Measurements from ENCODE around the gene RHBDD2.

- TF ChIP-seq EZH2phosphoT487 (IDR thresholded peaks at IDR 0.05; ENCODE audit: borderline replicate concordance, low read depth, low read length) = no peak
- TF ChIP-seq, protein P1, sequence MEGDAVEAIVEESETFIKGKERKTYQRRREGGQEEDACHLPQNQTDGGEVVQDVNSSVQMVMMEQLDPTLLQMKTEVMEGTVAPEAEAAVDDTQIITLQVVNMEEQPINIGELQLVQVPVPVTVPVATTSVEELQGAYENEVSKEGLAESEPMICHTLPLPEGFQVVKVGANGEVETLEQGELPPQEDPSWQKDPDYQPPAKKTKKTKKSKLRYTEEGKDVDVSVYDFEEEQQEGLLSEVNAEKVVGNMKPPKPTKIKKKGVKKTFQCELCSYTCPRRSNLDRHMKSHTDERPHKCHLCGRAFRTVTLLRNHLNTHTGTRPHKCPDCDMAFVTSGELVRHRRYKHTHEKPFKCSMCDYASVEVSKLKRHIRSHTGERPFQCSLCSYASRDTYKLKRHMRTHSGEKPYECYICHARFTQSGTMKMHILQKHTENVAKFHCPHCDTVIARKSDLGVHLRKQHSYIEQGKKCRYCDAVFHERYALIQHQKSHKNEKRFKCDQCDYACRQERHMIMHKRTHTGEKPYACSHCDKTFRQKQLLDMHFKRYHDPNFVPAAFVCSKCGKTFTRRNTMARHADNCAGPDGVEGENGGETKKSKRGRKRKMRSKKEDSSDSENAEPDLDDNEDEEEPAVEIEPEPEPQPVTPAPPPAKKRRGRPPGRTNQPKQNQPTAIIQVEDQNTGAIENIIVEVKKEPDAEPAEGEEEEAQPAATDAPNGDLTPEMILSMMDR (conservative IDR thresholded peaks at IDR 0.05; ENCODE audit: low read length) = no peak
Measured at GRCh38 chr7:75858410-75858809, 20.4 kb upstream of the RHBDD2 start.
